Spleen (tissue), 11 donors: ENCODE data around the gene DAB1. TPM values are rescaled to one million over a fixed set of nuclear protein-coding genes. Genes with fewer than 3 reads are reported as not detected.

ENCODE experiments used
- DNase-seq: peaks from one replicate; pipeline ENCODE4 v3.0.0-alpha.2; 2020
- H3K27ac ChIP-seq, 8 donors: fragments of 200-600 bp; sonication (generic) in 7 of 8; 1 replicate in 4 of 8; 2 replicates in 4 of 8; pipeline versions ENCODE4 v1.5.0 to v1.8.0; 2016 to 2021; ENCODE audit warnings: inconsistent platforms in 4 of 8, mild to moderate bottlenecking in 4 of 8, moderate library complexity in 1 of 8
- H3K27me3 ChIP-seq, 7 donors: fragments of 200-600 bp; sonication (generic) in 6 of 7; replicated peaks in 1 of 7; 1 replicate in 4 of 7; 2 replicates in 3 of 7; pipeline versions ENCODE4 v1.5.0 to v1.8.0; 2016 to 2021; ENCODE audit warnings: inconsistent platforms in 3 of 7, mild to moderate bottlenecking in 1 of 7
- H3K36me3 ChIP-seq, 6 donors: fragments of 200-600 bp; sonication (generic) in 5 of 6; 1 replicate in 4 of 6; 2 replicates in 2 of 6; pipeline versions ENCODE4 v1.5.0 to v1.8.0; 2016 to 2021; ENCODE audit warnings: inconsistent platforms in 2 of 6
- H3K4me1 ChIP-seq, 6 donors: fragments of 200-600 bp; sonication (generic) in 5 of 6; 1 replicate in 3 of 6; 2 replicates in 3 of 6; pipeline versions ENCODE4 v1.5.0 to v1.8.0; 2016 to 2021; ENCODE audit warnings: inconsistent platforms in 3 of 6
- H3K4me3 ChIP-seq, 8 donors: fragments of 200-600 bp; sonication (generic) in 7 of 8; 1 replicate in 4 of 8; 2 replicates in 4 of 8; pipeline versions ENCODE4 v1.5.0 to v1.8.0; 2016 to 2021; ENCODE audit warnings: inconsistent platforms in 4 of 8, mild to moderate bottlenecking in 4 of 8, moderate library complexity in 2 of 8
- H3K9me3 ChIP-seq, 8 donors: fragments of 200-600 bp; sonication (generic) in 7 of 8; 1 replicate in 4 of 8; 2 replicates in 4 of 8; pipeline versions ENCODE4 v1.5.0 to v1.8.0; 2016 to 2021; ENCODE audit warnings: inconsistent platforms in 4 of 8
- CTCF ChIP-seq, 11 experiments: fragments of 200-600 bp in 7 of 11; fragments of 450-650 bp in 4 of 11; sonication (generic) in 4 of 11; IDR thresholded peaks in 8 of 11; conservative IDR thresholded peaks in 3 of 11; 1 replicate in 7 of 11; 2 replicates in 4 of 11; pipeline versions ENCODE4 v1.4.0 to v1.8.0; 2016 to 2021; ENCODE audit warnings: antibody characterized with exemption in 11 of 11, inconsistent platforms in 4 of 11, mild to moderate bottlenecking in 1 of 11
- POLR2A ChIP-seq, 3 donors: fragments of 450-650 bp; IDR thresholded peaks; one replicate each; pipeline ENCODE4 v1.5.1; 2017; ENCODE audit warnings: antibody characterized with exemption in 3 of 3, mild to moderate bottlenecking in 1 of 3
- POLR2AphosphoS5 ChIP-seq, 3 donors: sonication (generic); formaldehyde crosslinking; IDR thresholded peaks; one replicate each; pipeline ENCODE4 v1.5.1; 2017; ENCODE audit warnings: antibody characterized with exemption in 3 of 3
- WGBS, 5 donors: extraction: QIAGEN DNeasy Blood & Tissue Kit in 3 of 5; methylation state at CpG; one replicate each; pipeline versions ENCODE4 v1.1.5 to v1.1.7; 2013 to 2018; 5-methylcytosine and 5-hydroxymethylcytosine counted together
- intact Hi-C: fragments of 100-400 bp; cut with DNase I; formaldehyde crosslinking; loops from one replicate; pipeline ENCODE4 v1.15.0; 2023; ENCODE audit warnings: low total_unique reads
- polyA plus RNA-seq, 3 donors: library from polyadenylated mRNA; stranded (reverse); fragments of 200-250 nt; gene quantifications; one replicate each; pipeline ENCODE4 v1.2.1, GENCODE V29; 2013
- total RNA-seq, 7 donors: library from RNA; depleted of rRNA in 3 of 7; stranded (reverse); fragments of >200 nt in 3 of 7; fragmentation: NEBNext Ultra II Directional in 4 of 7; extraction: Animal tissue kit (Norgen Biotek cat#: 25700) in 4 of 7; gene quantifications; one replicate each; pipeline versions ENCODE4 v1.1.0 to v1.2.1, GENCODE V29; 2016 to 2021
- donor health status: healthy with polysubstance abuse.
- donor health status: DM: no; HTN: no; CAD: no; lungs with moderate emphysema.
- donor health status: DM: no; HTN: no; CAD: no.
- donor health status: Bipolar disorder and iron deficiency.
- donor health status: healthy.
- donor health status: DM: no; HTN: no; CAD: no.
- donor health status: DM: yes; HTN: yes; CAD: no.

DAB1 gene
- total and polyA plus RNA-seq, 10 donors, result 0.03 to 0.70 (median 0.26) TPM; not detected in 1

DNA sequence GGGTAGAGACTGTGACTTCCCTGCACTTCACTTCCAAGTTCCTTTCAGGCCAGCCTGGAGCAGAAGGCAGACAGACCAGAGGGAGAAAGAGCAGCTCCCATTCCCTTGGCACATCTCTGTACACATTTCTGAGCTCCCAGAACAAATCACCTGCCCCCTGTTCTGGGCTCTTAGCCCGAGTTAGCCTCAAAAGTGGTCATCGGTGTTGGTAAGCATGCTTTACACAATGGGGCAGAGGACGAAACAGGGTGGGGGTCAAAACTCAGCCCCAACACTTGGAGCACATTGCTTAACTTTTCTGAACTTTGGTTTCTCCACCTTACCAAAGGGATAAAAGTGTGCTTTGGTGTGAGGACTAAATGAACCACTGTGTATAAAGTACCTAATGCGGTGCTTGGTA lies 98.7 kb downstream of the DAB1 start:
- intact Hi-C loops, result no loop called here
- TF ChIP-seq POLR2AphosphoS5 (IDR thresholded peaks at IDR 0.05) (no peak), CTCF (IDR thresholded peaks at IDR 0.05 in 8 of 11, conservative IDR thresholded peaks at IDR 0.05 in 3 of 11) (no peak), POLR2A (IDR thresholded peaks at IDR 0.05) (no peak)
- Histone ChIP-seq H3K27ac (no peak overlapping the region), H3K36me3 (no peaks in the 10 kb centered on the region), H3K4me3 (no peak overlapping the region), H3K4me1 (no peaks in the 10 kb centered on the region), H3K9me3 (no peaks in the 10 kb centered on the region), H3K27me3 (no peaks in the 10 kb centered on the region)
- WGBS, 5 donors, result 66 to 80% (median 73%) methylated on average over 4 of the region's 4 CpGs
- no peak for DNase-seq

GRCh38 chr1:57324388-57324787 lies 99.5 kb downstream of the DAB1 start:
- DNase-seq, result no peak
- Histone ChIP-seq H3K27ac (no peak overlapping the region), H3K4me3 (no peak overlapping the region), H3K4me1 (no peaks in the 10 kb centered on the region), H3K27me3 (peaks cover 0 to under 1% (median 0%) of the 10 kb centered on the region in 7 donors), H3K36me3 (no peaks in the 10 kb centered on the region), H3K9me3 (no peaks in the 10 kb centered on the region)
- TF ChIP-seq POLR2A (IDR thresholded peaks at IDR 0.05) (no peak), POLR2AphosphoS5 (IDR thresholded peaks at IDR 0.05) (no peak), CTCF (IDR thresholded peaks at IDR 0.05 in 8 of 11, conservative IDR thresholded peaks at IDR 0.05 in 3 of 11) (no peak)
- WGBS, 5 donors, result 90 to 97% (median 96%) methylated on average over 3 of the region's 3 CpGs
- intact Hi-C loops, result no loop called here

DNA sequence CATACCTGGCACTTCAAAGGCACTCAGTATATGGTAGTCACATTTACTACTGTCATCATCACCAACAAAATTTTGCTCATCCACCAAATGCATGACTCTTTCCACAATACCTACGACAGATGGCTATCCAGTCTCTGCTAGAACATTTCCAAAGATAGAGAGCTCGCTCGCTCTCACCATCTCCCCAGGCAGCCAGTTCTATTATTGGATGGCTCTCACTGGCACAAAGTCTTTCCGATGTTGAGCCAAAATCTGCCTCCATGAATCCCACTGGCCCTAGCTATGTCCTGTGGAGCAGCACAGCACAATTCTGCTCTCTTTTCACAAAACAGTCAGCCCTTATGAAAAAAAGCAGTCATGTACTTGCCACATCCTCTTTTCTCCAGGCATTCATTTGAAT lies 102.1 kb downstream of the DAB1 start:
- Histone ChIP-seq H3K27ac (no peak overlapping the region), H3K4me3 (no peak overlapping the region), H3K36me3 (no peaks in the 10 kb centered on the region), H3K27me3 (peaks cover 0 to 5% (median 0%) of the 10 kb centered on the region in 7 donors), H3K4me1 (peaks cover 0 to 2% (median 0%) of the 10 kb centered on the region in 6 donors), H3K9me3 (no peaks in the 10 kb centered on the region)
- no peak for TF ChIP-seq POLR2AphosphoS5 (IDR thresholded peaks at IDR 0.05)
- intact Hi-C loops, result no loop called here
- no peak for DNase-seq
- 93 to 97% (median 96%) methylated on average over 4 of the region's 4 CpGs for WGBS, 5 donors

- Histone ChIP-seq H3K27ac (no peak overlapping the region), H3K36me3 (no peaks in the 10 kb centered on the region), H3K9me3 (no peaks in the 10 kb centered on the region), H3K4me1 (peaks cover 0 to 2% (median 0%) of the 10 kb centered on the region in 6 donors), H3K27me3 (peaks cover 0 to 5% (median 0%) of the 10 kb centered on the region in 7 donors), H3K4me3 (no peak overlapping the region)
- intact Hi-C loops, result no loop called here
- TF ChIP-seq POLR2A (IDR thresholded peaks at IDR 0.05) (no peak), CTCF (IDR thresholded peaks at IDR 0.05 in 8 of 11, conservative IDR thresholded peaks at IDR 0.05 in 3 of 11) (no peak)
- whole genome bisulfite sequencing, 5 donors, result 62 to 81% (median 75%) methylated on average over 3 of the region's 3 CpGs
- DNase-seq, result no peak
Observed at GRCh38 chr1:57319791-57320190, 104.1 kb downstream of the DAB1 start.

DNA sequence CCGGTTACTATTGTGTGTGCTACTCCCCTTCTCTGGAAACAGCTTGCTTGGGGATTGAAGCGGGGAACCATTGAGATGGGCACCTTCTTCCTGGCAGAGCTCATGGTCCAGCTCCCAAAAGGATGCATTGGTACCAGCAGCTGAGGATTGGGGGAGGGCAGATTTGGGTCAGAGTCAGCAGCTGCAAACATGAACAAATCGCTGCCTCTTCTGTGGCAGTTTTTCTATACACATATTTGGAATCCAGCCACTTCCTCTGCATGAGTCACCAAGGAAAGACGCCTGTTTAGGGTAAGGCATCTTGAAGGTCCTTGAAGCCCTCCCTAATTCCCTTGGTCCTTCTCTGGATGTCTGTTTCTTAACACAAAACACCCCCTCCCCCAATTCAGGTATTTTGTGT lies 104.7 kb downstream of the DAB1 start:
- no peaks in the 10 kb centered on the region for H3K9me3 ChIP-seq
- no peak overlapping the region for H3K27ac ChIP-seq
- H3K36me3 ChIP-seq, result no peaks in the 10 kb centered on the region
- TF ChIP-seq POLR2A (IDR thresholded peaks at IDR 0.05), result no peak
- TF ChIP-seq CTCF (IDR thresholded peaks at IDR 0.05 in 8 of 11, conservative IDR thresholded peaks at IDR 0.05 in 3 of 11), result no peak
- TF ChIP-seq POLR2AphosphoS5 (IDR thresholded peaks at IDR 0.05), result no peak
- H3K27me3 ChIP-seq, result peaks cover 0 to 5% (median 0%) of the 10 kb centered on the region in 7 donors
- intact Hi-C loops, result no loop called here
- DNase-seq, result no peak
- WGBS, 5 donors, result 38 to 59% (median 52%) methylated on average over 3 to 4 of the region's 4 CpGs
- H3K4me1 ChIP-seq, result peaks cover 0 to 2% (median 0%) of the 10 kb centered on the region in 6 donors
- no peak overlapping the region for H3K4me3 ChIP-seq
